ENCODE results near the gene PARP9.
A peak's percentile ranks its signal among the peaks of the same experiment; 100 is the strongest.

The PARP9 gene

DNA sequence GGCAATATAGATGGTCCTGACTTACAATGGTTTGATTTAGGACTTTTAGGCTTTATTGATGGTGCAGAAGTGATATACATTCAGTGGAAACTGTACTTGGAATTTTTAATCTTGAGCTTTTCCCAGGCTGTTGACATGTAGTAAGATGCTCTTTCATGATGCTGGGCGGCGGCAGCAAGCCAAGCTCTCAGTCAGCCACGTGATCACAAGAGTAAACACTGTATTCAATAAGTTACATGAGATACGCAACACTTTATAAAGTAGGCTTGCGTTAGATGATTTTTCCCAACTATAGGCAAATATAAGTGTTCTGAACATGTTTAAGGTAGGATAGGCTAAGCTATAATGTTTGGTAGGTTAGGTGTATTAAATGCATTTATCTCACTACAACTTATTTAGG, 17.9 kb downstream of the PARP9 start:
- no peaks in the 10 kb centered on the region for H3K27me3 ChIP-seq (ENCODE audit: insufficient read depth, poor library complexity, severe bottlenecking)
- H3K4me3 ChIP-seq (ENCODE audit: severe bottlenecking), result no peak overlapping the region
- no peak overlapping the region for H3K27ac ChIP-seq (ENCODE audit: poor library complexity, severe bottlenecking)
- H3K36me3 ChIP-seq (ENCODE audit: low read depth), result peaks cover 12% of the 10 kb centered on the region
- TF ChIP-seq, protein P1, sequence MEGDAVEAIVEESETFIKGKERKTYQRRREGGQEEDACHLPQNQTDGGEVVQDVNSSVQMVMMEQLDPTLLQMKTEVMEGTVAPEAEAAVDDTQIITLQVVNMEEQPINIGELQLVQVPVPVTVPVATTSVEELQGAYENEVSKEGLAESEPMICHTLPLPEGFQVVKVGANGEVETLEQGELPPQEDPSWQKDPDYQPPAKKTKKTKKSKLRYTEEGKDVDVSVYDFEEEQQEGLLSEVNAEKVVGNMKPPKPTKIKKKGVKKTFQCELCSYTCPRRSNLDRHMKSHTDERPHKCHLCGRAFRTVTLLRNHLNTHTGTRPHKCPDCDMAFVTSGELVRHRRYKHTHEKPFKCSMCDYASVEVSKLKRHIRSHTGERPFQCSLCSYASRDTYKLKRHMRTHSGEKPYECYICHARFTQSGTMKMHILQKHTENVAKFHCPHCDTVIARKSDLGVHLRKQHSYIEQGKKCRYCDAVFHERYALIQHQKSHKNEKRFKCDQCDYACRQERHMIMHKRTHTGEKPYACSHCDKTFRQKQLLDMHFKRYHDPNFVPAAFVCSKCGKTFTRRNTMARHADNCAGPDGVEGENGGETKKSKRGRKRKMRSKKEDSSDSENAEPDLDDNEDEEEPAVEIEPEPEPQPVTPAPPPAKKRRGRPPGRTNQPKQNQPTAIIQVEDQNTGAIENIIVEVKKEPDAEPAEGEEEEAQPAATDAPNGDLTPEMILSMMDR (IDR thresholded peaks at IDR 0.05; ENCODE audit: poor library complexity, severe bottlenecking), result no peak
- ATAC-seq (ENCODE audit: low read depth) (no peak), DNase-seq (ENCODE audit: low spot score) (no peak)
- no peaks in the 10 kb centered on the region for H3K9me3 ChIP-seq (ENCODE audit: severe bottlenecking)
- H3K4me1 ChIP-seq (ENCODE audit: insufficient read depth, poor library complexity, severe bottlenecking), result no peaks in the 10 kb centered on the region

DNA sequence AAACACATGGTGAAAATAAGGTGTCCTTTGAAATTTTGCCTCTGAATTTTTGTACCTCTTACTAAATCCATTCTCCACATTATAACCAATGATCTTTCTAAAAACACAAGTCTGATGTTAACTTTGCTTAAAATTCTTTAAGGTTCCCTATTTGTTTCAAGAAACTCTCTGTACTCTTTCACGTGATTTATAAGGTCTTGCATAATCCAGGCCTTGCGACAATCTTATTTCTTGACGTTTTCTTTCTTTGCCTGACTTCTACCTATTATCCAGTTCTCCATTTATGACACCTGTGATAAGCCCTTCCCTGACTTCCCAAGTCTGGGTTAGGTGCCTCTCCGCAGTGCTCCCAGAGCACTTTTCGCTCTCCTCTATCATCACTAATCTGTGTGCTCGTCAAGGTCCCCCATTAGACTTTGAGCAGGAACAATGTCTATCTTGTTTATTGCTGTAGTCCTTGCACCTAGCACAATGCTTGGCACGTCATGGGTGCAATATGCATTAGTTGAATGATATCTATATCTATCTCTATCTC, 25.1 kb downstream of the PARP9 start:
- ATAC-seq (ENCODE audit: low read depth) (no peak), DNase-seq (ENCODE audit: low spot score) (no peak)
- no peaks in the 10 kb centered on the region for H3K9me3 ChIP-seq (ENCODE audit: severe bottlenecking)
- TF ChIP-seq, protein P1 (IDR thresholded peaks at IDR 0.05; ENCODE audit: poor library complexity, severe bottlenecking), result no peak
- no peak overlapping the region for H3K4me3 ChIP-seq (ENCODE audit: severe bottlenecking)
- no peaks in the 10 kb centered on the region for H3K27me3 ChIP-seq (ENCODE audit: insufficient read depth, poor library complexity, severe bottlenecking)
- H3K27ac ChIP-seq (ENCODE audit: poor library complexity, severe bottlenecking), result no peak overlapping the region
- peaks cover 16% of the 10 kb centered on the region; the same call in 1 of the 2 replicates for H3K36me3 ChIP-seq (ENCODE audit: low read depth)
- peaks cover 8% of the 10 kb centered on the region for H3K4me1 ChIP-seq (ENCODE audit: insufficient read depth, poor library complexity, severe bottlenecking)

DNA sequence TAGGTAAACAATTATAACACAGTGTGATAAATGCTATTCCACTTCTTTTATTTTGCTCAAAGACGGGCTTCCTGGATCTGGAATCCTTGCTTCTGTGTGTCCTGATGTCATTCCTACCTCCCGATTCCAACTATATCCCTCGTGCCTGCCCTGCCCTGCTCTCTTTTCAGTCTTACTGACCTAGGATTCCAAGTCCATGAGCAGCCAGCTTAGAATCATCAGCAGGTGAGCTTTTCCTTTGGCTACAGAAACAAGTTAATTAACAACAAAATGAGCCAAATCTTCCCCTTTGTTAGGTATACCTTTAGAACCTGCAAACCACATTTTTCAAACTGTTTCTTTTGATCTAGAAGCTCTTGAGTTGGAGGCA, 27.5 kb downstream of the PARP9 start:
- DNase-seq (ENCODE audit: low spot score), result no peak

DNA sequence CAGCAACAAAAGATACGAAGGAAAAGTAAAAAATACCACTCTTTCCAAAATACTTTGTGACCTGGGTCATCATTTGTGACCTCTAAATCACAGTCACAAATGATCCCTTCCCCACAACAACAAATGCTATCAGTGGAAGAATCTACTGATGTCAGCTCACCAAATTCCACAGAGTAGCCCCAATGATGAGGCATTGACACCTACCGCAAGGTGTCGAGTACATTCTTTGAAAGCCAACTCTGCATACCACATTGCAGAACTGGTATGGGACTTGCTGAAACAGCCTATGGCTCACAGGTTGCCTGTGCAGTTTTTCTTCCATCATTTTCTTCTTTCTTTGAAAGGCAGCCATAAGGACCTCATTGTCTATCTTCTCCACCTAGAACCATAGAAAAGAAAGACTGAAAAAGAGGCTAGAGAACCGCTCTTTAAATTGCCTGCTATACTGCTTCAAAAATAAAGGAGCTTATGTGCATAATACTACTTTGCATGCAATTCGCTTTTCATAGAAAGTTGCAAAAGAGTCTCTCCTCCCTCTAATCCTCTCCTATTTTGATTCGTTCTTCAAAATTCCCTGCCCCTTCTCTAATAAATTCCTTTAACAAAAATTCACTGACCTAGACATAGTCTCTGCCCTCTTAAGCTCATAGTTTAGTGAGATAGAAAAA, 28.0 kb downstream of the PARP9 start:
- Histone ChIP-seq H3K27ac (ENCODE audit: poor library complexity, severe bottlenecking) (no peak overlapping the region), H3K27me3 (ENCODE audit: insufficient read depth, poor library complexity, severe bottlenecking) (no peaks in the 10 kb centered on the region), H3K4me1 (ENCODE audit: insufficient read depth, poor library complexity, severe bottlenecking) (peaks cover 12% of the 10 kb centered on the region), H3K4me3 (ENCODE audit: severe bottlenecking) (no peak overlapping the region), H3K9me3 (ENCODE audit: severe bottlenecking) (no peaks in the 10 kb centered on the region), H3K36me3 (ENCODE audit: low read depth) (peaks cover 19% of the 10 kb centered on the region; the same call in 1 of the 2 replicates)
- TF ChIP-seq, protein P1 (IDR thresholded peaks at IDR 0.05; ENCODE audit: poor library complexity, severe bottlenecking), result no peak
- ATAC-seq (ENCODE audit: low read depth) (no peak), DNase-seq (ENCODE audit: low spot score) (no peak)

More for the DNA sequence above, 27.5 kb downstream of the PARP9 start:
- H3K27me3 ChIP-seq (ENCODE audit: insufficient read depth, poor library complexity, severe bottlenecking), result no peaks in the 10 kb centered on the region
- no peak overlapping the region for H3K4me3 ChIP-seq (ENCODE audit: severe bottlenecking)
- peaks cover 12% of the 10 kb centered on the region for H3K4me1 ChIP-seq (ENCODE audit: insufficient read depth, poor library complexity, severe bottlenecking)
- TF ChIP-seq, protein P1 (IDR thresholded peaks at IDR 0.05; ENCODE audit: poor library complexity, severe bottlenecking), result no peak
- H3K27ac ChIP-seq (ENCODE audit: poor library complexity, severe bottlenecking), result no peak overlapping the region
- ATAC-seq (ENCODE audit: low read depth), result no peak
- peaks cover 22% of the 10 kb centered on the region; the same call in 1 of the 2 replicates for H3K36me3 ChIP-seq (ENCODE audit: low read depth)
- H3K9me3 ChIP-seq (ENCODE audit: severe bottlenecking), result no peaks in the 10 kb centered on the region

DNA sequence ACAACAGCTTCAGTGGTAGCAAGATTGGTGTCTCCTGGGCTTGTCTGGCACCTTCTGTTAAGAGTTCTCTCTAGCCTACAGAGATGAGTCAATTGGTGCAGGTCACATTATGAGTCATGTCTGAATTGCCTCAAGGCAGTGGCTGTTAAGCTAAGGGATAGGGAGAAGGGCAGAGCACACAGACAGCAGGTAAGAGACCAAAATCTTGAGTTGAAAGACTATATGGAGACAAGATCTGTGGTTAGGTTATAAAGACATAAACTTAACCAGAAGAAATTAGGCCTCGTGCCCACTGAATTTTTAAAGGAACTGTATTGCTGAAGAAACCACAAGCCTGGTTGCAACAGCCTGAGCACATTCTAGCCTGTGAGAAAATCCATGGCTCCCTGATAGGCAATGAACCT, 30.2 kb downstream of the PARP9 start:
- TF ChIP-seq, protein P1 (IDR thresholded peaks at IDR 0.05; ENCODE audit: poor library complexity, severe bottlenecking), result no peak
- Histone ChIP-seq H3K27me3 (ENCODE audit: insufficient read depth, poor library complexity, severe bottlenecking) (no peaks in the 10 kb centered on the region), H3K9me3 (ENCODE audit: severe bottlenecking) (no peaks in the 10 kb centered on the region), H3K27ac (ENCODE audit: poor library complexity, severe bottlenecking) (peak overlapping the region; percentile 19), H3K4me1 (ENCODE audit: insufficient read depth, poor library complexity, severe bottlenecking) (peaks cover 12% of the 10 kb centered on the region), H3K4me3 (ENCODE audit: severe bottlenecking) (no peak overlapping the region), H3K36me3 (ENCODE audit: low read depth) (peaks cover 16% of the 10 kb centered on the region; the same call in 1 of the 2 replicates)
- ATAC-seq (ENCODE audit: low read depth) (peak; percentile 100), DNase-seq (ENCODE audit: low spot score) (peak; percentile 73)
